ENCODE measurements around the gene EYA2.

- no peak for TF ChIP-seq CTCF (IDR thresholded peaks at IDR 0.05)
- no peak for TF ChIP-seq POLR2A (IDR thresholded peaks at IDR 0.05)
Measured at GRCh38 chr20:46850416-46850815, 44.2 kb upstream of the EYA2 start.

All from adrenal gland (tissue), 5 donors.